GM12878 (cell line): ENCODE measurements around the gene PI4KA. TPM values are rescaled to one million over a fixed set of nuclear protein-coding genes. Genes with fewer than 3 reads are reported as not detected.

Experiments
- ATAC-seq: fragments of 200-7000 bp; cut with Tn5 transposase; 3 replicates; pipeline ENCODE4 v1.9.1; 2020; ENCODE audit warnings: mild to moderate bottlenecking, moderate library complexity
- BruUV-seq: library from RNA; stranded (reverse); fragments of 400-500 nt; replicated peaks from 2 replicates; lab custom pipeline; 2021; lab: Mats Ljungman, UMichigan
- CTCF ChIA-PET: fragments of 300-600 bp; sonication (Branson Sonifier 250); formaldehyde crosslinking; extraction: SDS; loops from one replicate; lab custom pipeline; 2021; ENCODE audit warnings: inconsistent platforms; lab: Yijun Ruan, JAX
- POLR2A ChIA-PET: fragments of 350-600 bp; formaldehyde crosslinking; extraction: SDS; loops from one replicate; lab custom pipeline; 2021; ENCODE audit warnings: inconsistent platforms; lab: Charles Lee
- RAD21 ChIA-PET: fragments of 300-600 bp; sonication (Branson Sonifier 250); formaldehyde crosslinking; loops from one replicate; lab custom pipeline; 2023; ENCODE audit warnings: antibody characterized with exemption; ENCODE audit not compliant: unreplicated experiment; lab: Charles Lee
- SMC1A ChIA-PET: fragments of 300-600 bp; sonication (Branson Sonifier 250); formaldehyde crosslinking; loops from one replicate; lab custom pipeline; 2023; ENCODE audit not compliant: unreplicated experiment, uncharacterized antibody; lab: Charles Lee
- DNase-seq: peaks from one replicate; pipeline ENCODE4 v3.0.0-alpha.2; 2011; ENCODE audit warnings: low read depth, low spot score
- FAIRE-seq: peaks from 3 replicates; lab custom pipeline; 2011; peaks lifted over from hg19 to GRCh38; lab: Jason Lieb, UNC
- H2AFZ ChIP-seq: 2 replicates; pipeline ENCODE4 v1.6.0; 2011; ENCODE audit warnings: low read depth, low read length, control low read depth; ENCODE audit not compliant: control insufficient read depth
- H3K27ac ChIP-seq: 2 replicates; pipeline ENCODE4 v1.5.1; 2011; ENCODE audit warnings: control low read depth; ENCODE audit not compliant: control insufficient read depth, insufficient read depth
- H3K27me3 ChIP-seq, 2 experiments: replicated peaks in 1 of 2; 2 replicates each; pipeline versions ENCODE4 v1.6.0 to v1.6.1; 2011; ENCODE audit warnings: low read length in 1 of 2; ENCODE audit not compliant: control insufficient read depth in 2 of 2, insufficient read depth in 2 of 2
- H3K36me3 ChIP-seq, 2 experiments: 2 replicates each; pipeline ENCODE4 v1.5.1; 2011; ENCODE audit warnings: low read length in 1 of 2; ENCODE audit not compliant: control insufficient read depth in 2 of 2, insufficient read depth in 2 of 2
- H3K4me1 ChIP-seq: 2 replicates; pipeline ENCODE4 v1.6.1; 2011; ENCODE audit warnings: mild to moderate bottlenecking, low read length, moderate library complexity, mixed read lengths; ENCODE audit not compliant: control insufficient read depth, insufficient read depth
- H3K4me2 ChIP-seq: 2 replicates; pipeline ENCODE4 v1.6.0; 2011; ENCODE audit warnings: control low read depth; ENCODE audit not compliant: control insufficient read depth, insufficient read depth
- H3K4me3 ChIP-seq: fragments of 200-600 bp; sonication (generic); 2 replicates; pipeline ENCODE4 v1.5.1; 2016
- H3K79me2 ChIP-seq: 2 replicates; pipeline ENCODE4 v1.6.0; 2011; ENCODE audit warnings: low read length; ENCODE audit not compliant: control insufficient read depth, insufficient read depth
- H3K9ac ChIP-seq: 2 replicates; pipeline ENCODE4 v1.8.0; 2011; ENCODE audit warnings: low read length, control low read depth, mixed read lengths; ENCODE audit not compliant: control insufficient read depth, insufficient read depth
- H3K9me3 ChIP-seq: replicated peaks from 3 replicates; pipeline ENCODE4 v1.5.1; 2011; ENCODE audit warnings: mild to moderate bottlenecking, low read length; ENCODE audit not compliant: control insufficient read depth, insufficient read depth
- H4K20me1 ChIP-seq: 2 replicates; pipeline ENCODE4 v1.6.0; 2011; ENCODE audit not compliant: control insufficient read depth, insufficient read depth
- E4F1 ChIP-seq: fragments of 450-650 bp; IDR thresholded peaks from 2 replicates; pipeline ENCODE4 v1.6.1; 2018; ENCODE audit warnings: borderline replicate concordance, mild to moderate bottlenecking; ENCODE audit not compliant: partially characterized antibody
- EGR1 ChIP-seq, 2 experiments: IDR thresholded peaks; 1 replicate in 1 of 2; 2 replicates in 1 of 2; pipeline ENCODE4 v1.6.1; 2011 to 2012; ENCODE audit warnings: low read depth in 2 of 2, low read length in 2 of 2, borderline replicate concordance in 1 of 2, mild to moderate bottlenecking in 1 of 2, moderate library complexity in 1 of 2
- HSF1 ChIP-seq: fragments of 150-350 bp; IDR thresholded peaks from 2 replicates; pipeline ENCODE4 v1.6.1; 2014; ENCODE audit warnings: mild to moderate bottlenecking, low read depth, low read length
- NRF1 ChIP-seq: conservative IDR thresholded peaks from 2 replicates; pipeline ENCODE4 v1.6.1; 2011; ENCODE audit warnings: mild to moderate bottlenecking, low read depth, low read length, improper control_type of control experiment
- POLR2AphosphoS5 ChIP-seq: IDR thresholded peaks from 2 replicates; pipeline ENCODE4 v1.6.1; 2011; ENCODE audit warnings: mild to moderate bottlenecking, low read length, inconsistent platforms
- TCF7 ChIP-seq: IDR thresholded peaks from 2 replicates; pipeline ENCODE4 v1.6.1; 2014; ENCODE audit warnings: antibody characterized with exemption, borderline replicate concordance
- ZZZ3 ChIP-seq: IDR thresholded peaks from 2 replicates; pipeline ENCODE4 v1.6.1; 2011; ENCODE audit warnings: low read depth; ENCODE audit not compliant: control insufficient read depth, insufficient read length
- WGBS: methylation state at CpG from one replicate; pipeline ENCODE4 v1.1.6; 2016; ENCODE audit warnings: low lambda C conversion rate; ENCODE audit not compliant: insufficient replicate concordance, insufficient coverage; ENCODE audit errors: missing lambda C conversion rate; 5-methylcytosine and 5-hydroxymethylcytosine counted together
- in situ Hi-C: fragments of 300-500 bp; cut with MboI; formaldehyde crosslinking; loops from 9 replicates; pipeline ENCODE4 v1.14.3; 2018; ENCODE audit warnings: mixed read lengths
- intact Hi-C: fragments of 100-400 bp; cut with micrococcal nuclease; formaldehyde crosslinking; loops from one replicate; pipeline ENCODE4 v1.14.2; 2022; ENCODE audit not compliant: unreplicated experiment
- polyA plus RNA-seq, 11 experiments: library from polyadenylated mRNA; depleted of rRNA in 4 of 11; unstranded in 6 of 11; stranded (reverse) in 5 of 11; fragments of >200 nt; fragmentation: Nextera tagmentation in 4 of 11; fragmentation: Illumina TruSeq in 1 of 11; extraction: Ambion mirVana in 4 of 11; extraction: Trizol in 1 of 11; gene quantifications; 1 replicate in 1 of 11; 2 replicates in 10 of 11; pipeline versions ENCODE4 v1.2.1 to v1.2.3, GENCODE V29; 2011 to 2016; ENCODE audit warnings: inconsistent platforms in 2 of 11, missing spikeins in 2 of 11, low read depth in 1 of 11
- total RNA-seq, 4 experiments: library from RNA; depleted of rRNA in 3 of 4; stranded (reverse); fragments of >200 nt in 3 of 4; fragmentation: Illumina TruSeq in 1 of 4; extraction: Trizol in 1 of 4; gene quantifications; 2 replicates each; pipeline versions ENCODE4 v1.2.1 to v1.2.3, GENCODE V29; 2013 to 2021

The PI4KA gene
- total and polyA plus RNA-seq, 10 of the 15 experiments (the other 5 are each of a cell fraction or from before 2014, with no cell fraction given) = 4.2 to 78.4 (median 42.1) TPM

DNA sequence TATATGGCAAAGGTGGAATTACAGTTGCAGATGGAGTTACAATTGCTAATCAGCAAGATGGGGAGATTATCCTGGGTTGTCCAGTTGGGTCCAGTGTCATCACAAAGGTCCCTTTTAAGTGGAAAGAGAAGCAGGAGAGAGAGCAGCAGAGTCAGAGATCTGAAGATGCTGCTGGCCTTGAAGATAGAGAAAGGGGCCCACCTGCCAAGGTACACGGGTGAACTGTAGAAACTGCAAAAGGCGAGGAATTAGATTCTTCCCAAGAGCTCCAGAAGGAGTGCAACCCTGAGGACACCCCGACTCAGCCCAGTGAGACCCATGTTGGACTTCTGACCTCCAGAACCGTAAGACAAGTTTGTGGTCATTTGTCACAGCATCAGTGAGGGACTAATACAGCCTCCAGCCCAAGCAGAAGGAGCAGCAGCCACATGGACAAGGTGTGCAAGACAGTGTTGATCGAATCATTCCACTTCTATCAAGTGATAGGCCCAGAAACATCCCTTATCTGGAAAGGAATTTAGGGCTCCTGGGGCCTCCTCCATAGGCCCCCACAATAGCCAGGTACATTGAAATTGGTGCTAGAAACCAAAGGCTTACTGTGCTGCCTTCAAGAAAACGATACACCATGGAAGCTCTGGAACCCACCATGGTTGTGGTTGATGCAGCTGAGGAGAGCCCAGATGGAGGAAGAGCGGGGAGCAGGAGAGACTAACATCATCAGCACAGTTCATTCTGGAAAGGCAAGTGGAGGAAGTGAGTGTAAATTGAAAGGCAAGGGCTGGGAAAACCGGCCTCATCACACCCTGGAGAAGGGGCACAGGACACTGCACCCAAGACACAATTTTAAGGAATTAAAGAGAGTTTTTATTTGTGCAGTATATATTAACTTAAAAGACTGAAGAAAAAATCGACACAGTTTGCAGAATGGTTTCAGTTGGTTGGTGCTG lies 23.5 kb upstream of the PI4KA start:
- Histone ChIP-seq H2AFZ (no peak overlapping the region), H3K4me1 (no peaks in the 10 kb centered on the region), H3K9me3 (no peaks in the 10 kb centered on the region), H3K79me2 (no peaks in the 10 kb centered on the region), H4K20me1 (no peaks in the 10 kb centered on the region), H3K27ac (no peak overlapping the region), H3K4me3 (no peak overlapping the region), H3K27me3 (no peaks in the 10 kb centered on the region), H3K36me3 (peaks cover 3 to 8% of the 10 kb centered on the region in 2 experiments), H3K9ac (no peak overlapping the region), H3K4me2 (no peak overlapping the region)
- no peak for DNase-seq
- no TSS peak for BruUV-seq
- FAIRE-seq = no peak
- ChIA-PET CTCF (no interaction called here), RAD21 (no interaction called here), POLR2A (interaction anchor here (0.6 kb wide), 1 partner anchor 11 kb away, joined by 3 read pairs; no protein-coding TSS in a partner anchor), SMC1A (interaction anchor here (1.0 kb wide), 1 partner anchor 19 kb away, joined by 3 read pairs; no protein-coding TSS in a partner anchor)
- no peak for ATAC-seq
- in situ Hi-C loops (no loop called here), intact Hi-C loops (no loop called here)
- no peak for TF ChIP-seq TCF7
- no peak for TF ChIP-seq ZZZ3
- TF ChIP-seq POLR2AphosphoS5 = no peak
- no peak for TF ChIP-seq HSF1
- no peak for TF ChIP-seq EGR1 (IDR thresholded peaks at IDR 0.05; ENCODE audit: borderline replicate concordance in 1 of 2, low read depth in 2 of 2, low read length in 2 of 2)
- no peak for TF ChIP-seq NRF1
- TF ChIP-seq E4F1 = no peak
- WGBS = 93% methylated on average over 9 of the region's 9 CpGs
